CD4-positive, alpha-beta T cell treated with Interleukin-10 for 1 hour (primary cell): ENCODE measurements around the gene RUNX2.
"Not testable (repeated sequence)": the region's sequence is repeated elsewhere in the genome, so short reads cannot be mapped to it uniquely, and the experiment has no call there.

Experiments
- DNase-seq: peaks from one replicate; pipeline ENCODE4 v3.0.0-alpha.2; 2020

RUNX2 gene

GRCh38 chr6:45531999-45532595, 204.0 kb downstream of the RUNX2 start:
- no peak for DNase-seq

- DNase-seq, result no peak
Observed at GRCh38 chr6:45532721-45533210, 204.6 kb downstream of the RUNX2 start.

- DNase-seq, result no peak
Observed at GRCh38 chr6:45533386-45533785, 205.3 kb downstream of the RUNX2 start.

GRCh38 chr6:45535933-45536332, 207.8 kb downstream of the RUNX2 start:
- no peak for DNase-seq

GRCh38 chr6:45537539-45537938, 209.4 kb downstream of the RUNX2 start:
- no peak for DNase-seq

- no peak for DNase-seq
Observed at GRCh38 chr6:45538641-45539547, 210.8 kb downstream of the RUNX2 start.

- no peak for DNase-seq
Observed at GRCh38 chr6:45540375-45540920, 212.3 kb downstream of the RUNX2 start.

GRCh38 chr6:45541934-45542333, 213.8 kb downstream of the RUNX2 start:
- DNase-seq, result no peak

GRCh38 chr6:45543298-45544235, 215.4 kb downstream of the RUNX2 start:
- no peak for DNase-seq

GRCh38 chr6:45545416-45545815, 217.3 kb downstream of the RUNX2 start:
- no peak for DNase-seq

GRCh38 chr6:45548657-45549515, 220.8 kb downstream of the RUNX2 start:
- no peak for DNase-seq

- no peak for DNase-seq
Observed at GRCh38 chr6:45552536-45552935, 224.4 kb downstream of the RUNX2 start.

GRCh38 chr6:45553730-45554344, 225.7 kb downstream of the RUNX2 start:
- no peak for DNase-seq

- no peak for DNase-seq
Observed at GRCh38 chr6:45554591-45554990, 226.5 kb downstream of the RUNX2 start.

GRCh38 chr6:45555981-45556771, 228.0 kb downstream of the RUNX2 start:
- no peak for DNase-seq

- no peak for DNase-seq
Observed at GRCh38 chr6:45556828-45557227, 228.7 kb downstream of the RUNX2 start.

- DNase-seq, result no peak
Observed at GRCh38 chr6:45557454-45557853, 229.3 kb downstream of the RUNX2 start.

GRCh38 chr6:45558858-45559257, 230.7 kb downstream of the RUNX2 start:
- no peak for DNase-seq

- not testable (repeated sequence) for DNase-seq
Observed at GRCh38 chr6:45560321-45560820, 232.2 kb downstream of the RUNX2 start.

GRCh38 chr6:45562171-45562570, 234.0 kb downstream of the RUNX2 start:
- no peak for DNase-seq
